Adipose tissue (tissue), 3 donors: ENCODE results near the gene OR5AR1. TPM values are rescaled to one million over a fixed set of nuclear protein-coding genes. Genes with fewer than 3 reads are reported as not detected.
"Not testable (repeated sequence)": the region's sequence is repeated elsewhere in the genome, so short reads cannot be mapped to it uniquely, and the experiment has no call there.

Experiments
- H3K27ac ChIP-seq: one replicate; pipeline ENCODE4 v1.5.1; 2013; ENCODE audit warnings: low read depth, low read length
- WGBS, 3 donors: extraction: QIAGEN DNeasy Blood & Tissue Kit; methylation state at CpG; one replicate each; pipeline ENCODE4 v1.1.7; 2013; 5-methylcytosine and 5-hydroxymethylcytosine counted together
- polyA plus RNA-seq, 3 donors: library from polyadenylated mRNA; stranded (reverse); fragments of 200-250 nt; gene quantifications; one replicate each; pipeline ENCODE4 v1.2.3, GENCODE V29; 2013
- donor health status: healthy with polysubstance abuse.
- donor health status: Bipolar disorder and iron deficiency.
- donor health status: healthy.

Gene OR5AR1
- not detected for polyA plus RNA-seq

DNA sequence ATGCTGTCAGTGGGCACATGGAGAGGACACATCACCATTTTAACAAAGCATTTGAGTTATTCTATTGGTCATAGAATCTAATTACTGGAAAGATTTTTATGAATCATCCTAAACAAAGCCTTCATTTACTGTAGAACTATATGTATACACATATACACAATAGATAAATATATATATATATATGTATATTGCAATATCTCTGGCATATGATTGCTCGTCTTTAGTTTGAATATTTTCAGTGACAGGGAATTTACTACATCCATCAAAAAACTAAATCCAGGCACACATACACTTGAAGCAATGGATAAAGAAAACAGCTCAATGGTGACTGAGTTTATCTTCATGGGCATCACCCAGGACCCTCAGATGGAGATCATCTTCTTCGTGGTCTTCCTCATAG is at the start of gene OR5AR1:
Gene OR5AR1, plus strand, starts transcription at position 301 of the 400 bp plus-strand sequence. Its CDS starts 0 bp downstream, at position 301.
- WGBS, 3 donors, result 70 to 75% (median 72%) methylated on average over 2 of the region's 2 CpGs
- no peak within 1 kb of the TSS for H3K27ac ChIP-seq

DNA sequence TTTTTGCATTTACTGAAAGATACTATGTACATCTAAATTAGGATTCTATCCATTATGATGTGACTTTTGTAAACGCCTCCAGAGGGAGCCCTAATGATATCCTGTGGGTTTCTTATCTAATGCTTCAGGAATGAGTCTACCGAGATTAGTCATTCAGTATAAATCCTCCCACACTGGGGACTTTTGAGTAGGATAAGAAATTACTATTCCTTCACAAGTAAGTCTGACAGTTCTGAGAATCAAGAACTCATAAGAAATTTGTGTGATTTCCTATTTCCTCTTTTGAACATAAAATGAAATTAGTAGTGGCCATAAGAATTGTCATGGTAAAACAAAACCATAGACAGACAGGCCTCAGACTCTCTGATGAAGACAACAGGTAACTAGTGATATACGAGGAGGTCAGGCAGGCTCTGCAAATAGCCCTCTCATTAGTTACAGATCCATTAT is 38.8 kb upstream of the OR5AR1 start:
- 3 to 8% (median 5%) methylated on average over 3 of the region's 3 CpGs for WGBS, 3 donors
- H3K27ac ChIP-seq, result no peak overlapping the region

DNA sequence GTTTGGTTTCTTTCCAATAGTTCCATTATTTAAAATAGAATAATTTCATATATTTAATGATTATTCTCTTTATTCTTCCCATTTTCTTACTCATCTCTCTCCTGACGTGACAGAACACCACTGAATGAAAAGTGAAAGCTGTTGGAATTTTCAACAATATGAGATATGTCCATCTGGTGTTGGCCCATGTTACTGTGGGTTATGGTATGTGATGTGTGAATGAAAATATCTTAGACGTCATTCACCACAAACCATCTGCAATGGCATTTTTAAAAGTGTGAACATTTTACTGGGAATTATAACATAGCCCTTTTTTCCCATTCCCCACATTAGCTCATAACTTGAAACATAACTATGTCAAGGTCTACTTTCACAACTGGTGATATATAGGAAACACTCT is 37.5 kb upstream of the OR5AR1 start:
- H3K27ac ChIP-seq, result no peak overlapping the region
- 45 to 60% (median 49%) methylated on average over 2 of the region's 2 CpGs for WGBS, 3 donors

DNA sequence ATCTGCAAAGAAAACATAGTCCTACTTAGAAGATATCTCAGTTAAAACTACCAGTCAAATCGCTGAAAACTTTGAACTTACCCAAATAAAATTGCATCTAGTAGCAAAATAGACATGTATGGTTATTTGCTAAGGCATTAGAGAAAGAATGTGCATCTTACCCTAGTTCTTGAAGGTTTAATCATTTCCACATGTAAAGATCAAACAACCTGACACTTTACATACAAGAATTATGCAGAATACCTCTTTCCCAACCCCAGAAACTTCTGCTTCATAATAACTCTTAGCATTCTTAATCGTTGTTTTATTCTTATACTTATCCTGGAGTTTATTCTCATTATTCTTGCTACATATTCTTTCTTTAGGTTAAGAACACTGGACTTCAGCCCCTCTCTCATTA is 31.2 kb upstream of the OR5AR1 start:
- H3K27ac ChIP-seq, result no peak overlapping the region
- 63 to 89% (median 83%) methylated on average over 2 of the region's 2 CpGs for WGBS, 3 donors

DNA sequence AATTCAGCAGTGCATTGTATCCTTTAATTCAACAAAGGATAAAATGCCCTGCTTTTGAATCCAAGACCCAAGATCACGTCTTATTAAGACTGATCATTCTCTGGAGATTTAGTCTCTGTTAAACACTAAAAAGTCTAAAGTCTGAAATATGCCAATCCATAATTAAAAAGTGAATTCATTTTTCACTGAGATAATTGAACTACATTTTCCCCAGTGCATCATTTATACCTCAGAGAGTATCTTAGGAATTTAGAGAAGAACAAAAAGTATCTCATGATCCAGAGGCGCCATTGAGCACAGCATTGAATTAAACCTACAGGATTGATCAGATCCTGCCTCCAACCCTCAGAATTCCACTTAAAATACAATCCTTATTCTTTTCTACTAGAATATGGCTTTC is 26.6 kb upstream of the OR5AR1 start:
- 70 to 78% (median 77%) methylated on average over 2 of the region's 2 CpGs for WGBS, 3 donors
- H3K27ac ChIP-seq, result no peak overlapping the region

DNA sequence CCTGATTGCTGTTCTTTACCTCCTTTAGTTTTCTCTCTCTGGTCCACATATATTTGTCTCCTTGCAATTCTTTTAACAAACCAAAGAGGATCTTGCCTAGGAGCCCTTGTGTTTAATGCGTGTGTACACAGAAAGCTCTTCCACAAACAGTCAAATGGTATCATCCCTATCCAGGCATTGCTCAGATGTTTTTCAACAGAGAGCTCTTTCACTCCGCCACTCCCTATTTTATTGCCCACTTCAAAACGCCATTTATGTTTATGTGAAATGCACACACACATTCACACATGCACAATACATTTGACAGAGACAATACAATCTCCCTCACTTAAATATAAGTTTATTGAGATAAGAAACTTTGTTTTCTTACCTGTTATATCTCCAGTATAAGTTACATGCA is 26.0 kb upstream of the OR5AR1 start:
- WGBS, 3 donors, result 63 to 77% (median 72%) methylated on average over 3 of the region's 3 CpGs
- no peak overlapping the region for H3K27ac ChIP-seq

DNA sequence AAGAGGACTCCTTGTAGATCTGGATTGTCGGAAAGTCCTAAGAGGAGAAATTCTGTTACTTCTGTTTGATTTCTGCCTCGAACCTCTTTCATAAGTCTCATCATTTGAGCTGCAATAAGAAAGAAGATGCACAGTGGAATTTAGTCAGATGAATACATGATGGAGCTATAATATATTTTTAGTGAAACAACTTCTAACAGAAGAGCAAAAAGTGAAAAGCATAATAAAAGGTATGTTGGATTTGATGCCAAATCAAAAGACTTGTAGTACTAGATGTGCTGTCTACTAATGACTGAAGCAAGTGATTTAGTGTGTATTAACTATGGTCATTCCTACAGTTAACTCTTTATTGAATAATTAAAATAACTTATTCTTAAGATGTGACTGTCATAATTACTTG is 21.1 kb upstream of the OR5AR1 start, which contains the start of gene OR5AP2:
Gene OR5AP2, minus strand, starts transcription at position 101 of the 400 bp plus-strand sequence. Its CDS starts 0 bp downstream, at position 101.
- WGBS, 3 donors, result 74 to 83% (median 75%) methylated on average over 2 of the region's 2 CpGs
- H3K27ac ChIP-seq, result no peak within 1 kb of the TSS

DNA sequence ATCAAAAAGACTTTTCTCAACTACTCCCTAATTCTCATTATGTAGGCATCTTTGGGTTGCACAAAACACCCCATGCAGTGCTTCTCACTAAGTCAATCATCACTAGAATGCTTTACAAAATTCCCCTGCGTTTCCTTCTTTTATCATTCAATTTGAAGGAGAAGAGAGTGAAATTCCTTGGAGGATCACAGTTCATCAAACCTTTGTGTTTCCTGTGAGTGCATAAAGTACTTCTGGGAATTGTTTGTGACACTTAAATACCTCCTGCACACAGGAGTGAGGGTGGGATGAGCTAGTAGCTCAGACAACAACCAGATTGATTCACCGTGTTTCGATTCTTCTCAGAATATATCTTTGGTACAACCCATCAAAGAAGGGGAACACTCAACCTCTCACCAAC is 3.7 kb upstream of the OR5AR1 start:
- H3K27ac ChIP-seq, result no peak overlapping the region
- 13 to 18% (median 18%) methylated on average over 3 of the region's 3 CpGs for WGBS, 3 donors

DNA sequence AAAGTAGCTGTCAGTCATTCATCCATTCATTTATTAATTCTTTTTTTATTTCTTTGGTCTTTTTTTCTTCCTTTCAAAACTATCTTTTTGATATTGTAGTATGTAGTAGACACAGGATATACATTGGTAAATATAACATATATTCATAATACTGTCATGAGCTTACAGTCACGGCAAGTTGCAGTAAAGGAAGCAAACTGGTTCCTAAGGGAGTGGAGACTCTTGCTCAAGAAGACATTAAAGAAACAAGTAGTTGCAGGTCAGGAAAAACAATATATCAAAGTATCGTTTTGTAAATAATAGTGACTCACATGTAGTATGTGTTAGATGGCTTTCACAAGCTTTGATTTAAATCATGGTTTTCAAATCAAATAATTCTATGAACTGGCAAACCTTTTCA is 7.5 kb downstream of the OR5AR1 start:
- WGBS, 3 donors, result 75 to 80% (median 79%) methylated on average over 2 of the region's 2 CpGs
- H3K27ac ChIP-seq, result no peak overlapping the region

DNA sequence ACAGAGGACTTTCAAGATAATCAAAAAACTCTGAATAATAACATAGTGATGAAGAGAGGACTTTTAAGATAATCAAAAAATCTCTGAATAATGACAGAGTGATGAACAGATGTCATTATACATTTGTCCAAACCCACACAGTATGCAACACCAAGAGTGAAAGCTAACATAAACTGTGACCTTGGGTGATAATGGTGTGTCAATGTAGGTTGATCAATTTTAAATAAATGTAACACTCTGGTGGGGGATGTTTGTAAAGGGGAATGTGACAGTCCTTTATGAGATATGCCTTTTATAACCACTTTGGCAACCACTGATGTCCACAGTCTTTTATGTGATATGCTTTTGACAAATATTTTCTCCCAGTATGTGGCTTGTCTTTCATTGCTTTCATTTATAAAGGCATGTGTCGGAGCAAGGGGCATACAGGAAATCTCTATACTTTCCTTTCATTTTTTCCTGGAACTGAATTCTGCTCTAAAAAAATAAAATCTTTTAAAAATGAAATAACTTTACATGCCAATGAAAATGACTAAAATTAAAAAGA is 25.1 kb downstream of the OR5AR1 start:
- WGBS, 3 donors, result 59 to 76% (median 65%) methylated on average over 1 of the region's 1 CpG
- H3K27ac ChIP-seq, result no peak overlapping the region

DNA sequence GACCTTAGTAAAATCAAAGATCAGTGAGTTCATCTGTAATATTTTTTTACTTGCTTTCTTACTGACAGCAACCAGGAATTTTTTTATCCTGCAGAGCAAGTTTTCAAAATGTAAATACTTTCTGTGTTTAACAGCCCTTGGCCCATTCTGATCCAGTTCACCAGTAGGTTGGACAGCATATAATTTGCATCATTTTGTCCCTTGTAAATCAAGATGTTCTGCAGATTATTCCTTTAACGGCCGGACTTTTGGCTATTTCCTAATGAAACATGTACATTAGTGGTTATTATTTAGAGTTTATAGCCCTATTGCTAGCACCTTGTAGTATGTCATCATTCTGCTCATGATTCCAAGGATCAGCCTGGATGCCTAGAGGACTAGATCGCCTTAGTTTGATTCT is 27.7 kb downstream of the OR5AR1 start:
- H3K27ac ChIP-seq, result not testable (repeated sequence)
- WGBS, 3 donors, result 78 to 92% (median 88%) methylated on average over 3 of the region's 3 CpGs

DNA sequence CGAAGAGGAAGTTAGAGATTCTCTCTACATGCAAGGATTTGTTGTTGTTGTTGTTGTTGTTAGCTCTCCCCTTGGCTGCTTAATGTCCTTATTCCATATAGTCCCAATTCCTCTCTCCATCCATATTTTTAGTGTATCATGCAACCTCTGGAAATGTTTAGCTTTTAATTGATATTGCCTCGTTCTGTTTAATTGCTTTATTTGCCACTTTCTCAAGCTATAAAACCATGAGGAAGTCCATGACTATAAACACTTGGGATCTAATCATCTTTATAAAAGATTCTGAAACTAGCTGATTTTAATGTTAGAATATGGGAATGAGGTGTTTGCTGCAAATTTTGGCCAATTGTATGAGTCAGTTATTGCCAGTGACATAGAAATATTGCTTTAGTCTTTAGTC is 29.9 kb downstream of the OR5AR1 start:
- 67 to 84% (median 81%) methylated on average over 2 of the region's 2 CpGs for WGBS, 3 donors

DNA sequence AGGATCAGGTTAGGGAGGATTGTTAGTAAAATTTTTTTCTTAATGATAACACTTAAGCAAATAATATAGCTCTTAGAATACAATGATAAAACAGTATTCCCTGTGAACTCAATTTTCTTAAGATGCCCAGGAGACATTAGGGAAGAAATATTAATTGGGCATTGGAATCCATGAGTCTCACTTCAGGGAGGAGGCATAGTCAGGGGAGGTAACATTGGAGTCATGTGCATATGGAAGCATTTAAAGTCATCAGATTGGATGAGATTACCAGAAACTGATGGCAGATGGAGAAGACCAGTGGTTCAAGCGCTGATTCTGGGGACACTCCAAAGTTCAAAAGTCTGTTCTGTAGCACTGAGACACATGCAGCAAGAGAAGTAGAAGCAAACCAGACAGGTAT is 35.3 kb downstream of the OR5AR1 start, which contains the start of gene OR9G1:
Gene OR9G1, plus strand, starts transcription at position 301 of the 400 bp plus-strand sequence. CDS start 1,293 bp downstream, outside the sequence.
- H3K27ac ChIP-seq, result no peak within 1 kb of the TSS
- 81 to 93% (median 89%) methylated on average over 1 of the region's 1 CpG for WGBS, 3 donors

More for the DNA sequence above, 29.9 kb downstream of the OR5AR1 start:
- H3K27ac ChIP-seq, result no peak overlapping the region

DNA sequence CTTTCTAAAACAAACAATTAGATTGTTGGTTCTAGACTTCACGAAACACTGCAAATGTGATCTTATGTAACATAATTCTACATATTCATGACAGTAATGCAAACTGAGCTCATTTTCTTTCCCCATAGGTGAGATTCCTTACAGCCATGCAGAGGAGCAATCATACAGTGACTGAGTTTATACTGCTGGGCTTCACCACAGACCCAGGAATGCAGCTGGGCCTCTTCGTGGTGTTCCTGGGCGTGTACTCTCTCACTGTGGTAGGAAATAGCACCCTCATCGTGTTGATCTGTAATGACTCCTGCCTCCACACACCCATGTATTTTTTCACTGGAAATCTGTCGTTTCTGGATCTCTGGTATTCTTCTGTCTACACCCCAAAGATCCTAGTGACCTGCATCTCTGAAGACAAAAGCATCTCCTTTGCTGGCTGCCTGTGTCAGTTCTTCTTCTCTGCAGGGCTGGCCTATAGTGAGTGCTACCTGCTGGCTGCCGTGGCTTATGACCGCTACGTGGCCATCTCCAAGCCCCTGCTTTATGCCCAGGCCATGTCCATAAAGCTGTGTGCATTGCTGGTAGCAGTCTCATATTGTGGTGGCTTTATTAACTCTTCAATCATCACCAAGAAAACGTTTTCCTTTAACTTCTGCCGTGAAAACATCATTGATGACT is 36.9 kb downstream of the OR5AR1 start:
- 52 to 60% (median 57%) methylated on average over 10 of the region's 10 CpGs for WGBS, 3 donors
- no peak overlapping the region for H3K27ac ChIP-seq

DNA sequence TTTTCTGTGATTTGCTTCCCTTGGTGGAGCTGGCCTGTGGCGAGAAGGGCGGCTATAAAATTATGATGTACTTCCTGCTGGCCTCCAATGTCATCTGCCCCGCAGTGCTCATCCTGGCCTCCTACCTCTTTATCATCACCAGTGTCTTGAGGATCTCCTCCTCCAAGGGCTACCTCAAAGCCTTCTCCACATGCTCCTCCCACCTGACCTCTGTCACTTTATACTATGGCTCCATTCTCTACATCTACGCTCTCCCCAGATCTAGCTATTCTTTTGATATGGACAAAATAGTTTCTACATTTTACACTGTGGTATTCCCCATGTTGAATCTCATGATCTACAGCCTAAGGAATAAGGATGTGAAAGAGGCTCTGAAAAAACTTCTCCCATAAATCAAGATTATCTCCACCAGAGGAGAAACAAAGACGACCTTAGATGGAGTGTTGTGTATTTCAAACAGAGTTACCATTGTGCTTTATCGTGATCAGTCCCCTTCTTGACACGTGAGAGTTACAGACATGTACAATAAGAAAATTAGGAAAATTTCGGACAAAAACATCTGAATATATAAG is 37.5 kb downstream of the OR5AR1 start:
- H3K27ac ChIP-seq, result no peak overlapping the region
- 57 to 68% (median 68%) methylated on average over 8 of the region's 8 CpGs for WGBS, 3 donors

DNA sequence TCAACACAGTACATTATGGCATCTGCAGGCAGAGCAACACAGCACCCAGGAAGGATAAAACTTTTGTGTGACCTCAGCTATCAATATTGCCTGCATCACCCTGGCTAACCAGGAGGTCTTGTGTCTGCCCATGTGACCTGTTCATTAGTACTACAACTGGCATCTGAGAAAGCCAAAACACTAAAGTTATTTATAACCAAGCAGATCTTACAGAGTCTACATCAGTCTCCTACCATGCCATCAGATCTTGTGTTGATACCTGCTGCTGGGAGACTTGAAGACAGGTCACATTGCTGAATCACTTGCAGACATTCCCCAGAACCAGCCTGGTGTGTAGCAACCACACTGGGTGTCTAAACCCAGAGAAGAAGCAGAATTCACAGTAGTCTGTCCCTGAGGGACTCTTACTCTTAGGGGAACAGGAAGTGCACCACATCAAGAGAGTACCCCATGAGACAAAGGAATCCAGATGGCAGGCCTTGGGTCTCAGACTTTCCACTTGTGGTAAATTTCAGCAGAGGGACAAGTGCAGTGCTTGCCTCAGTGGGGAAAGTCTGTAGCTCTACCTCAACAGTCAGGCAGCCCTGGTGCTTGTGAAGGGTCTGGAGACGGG is 42.4 kb downstream of the OR5AR1 start:
- no peak overlapping the region for H3K27ac ChIP-seq
- WGBS, 3 donors, result 45 to 66% (median 48%) methylated on average over 1 of the region's 1 CpG

DNA sequence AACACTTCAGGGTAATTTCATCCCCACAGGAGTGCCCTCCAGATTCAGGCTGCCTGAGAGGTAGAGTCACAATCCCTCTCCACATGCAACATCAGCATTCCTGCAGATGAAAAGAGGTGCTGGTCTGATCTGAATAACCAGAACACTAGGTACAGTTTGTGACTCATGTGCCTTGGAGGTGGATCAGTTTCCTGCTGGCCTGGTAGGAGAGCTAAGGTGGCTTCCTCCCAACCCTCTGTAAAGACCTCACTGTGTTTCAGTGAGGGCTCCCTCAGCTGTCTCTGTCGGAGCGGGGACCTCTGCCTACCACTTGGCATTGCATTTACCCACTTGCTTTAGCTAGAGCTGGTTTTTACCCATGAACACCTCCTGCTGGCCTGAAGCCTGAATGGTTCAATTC is 43.0 kb downstream of the OR5AR1 start:
- 81 to 89% (median 87%) methylated on average over 2 of the region's 2 CpGs for WGBS, 3 donors
- no peak overlapping the region for H3K27ac ChIP-seq

DNA sequence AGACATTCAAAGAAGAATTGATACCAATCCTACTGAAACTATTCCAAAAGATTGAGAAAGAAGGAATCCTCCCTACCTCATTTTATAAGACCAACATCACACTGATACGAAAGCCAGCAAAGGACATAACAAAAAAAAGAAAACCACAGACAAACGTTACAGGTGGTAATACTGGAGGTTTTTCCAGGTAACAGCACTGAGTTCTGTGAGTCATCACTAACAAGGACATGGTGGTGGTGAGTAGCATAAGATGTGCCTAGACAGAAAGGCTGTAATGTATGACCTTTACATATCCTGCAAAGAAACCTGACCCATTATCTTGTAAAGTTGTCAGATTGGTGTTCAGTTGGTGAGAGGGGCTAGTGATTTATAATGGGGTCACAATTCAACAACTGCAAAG is 50.7 kb downstream of the OR5AR1 start:
- no peak overlapping the region for H3K27ac ChIP-seq
- WGBS, 3 donors, result 67 to 70% (median 70%) methylated on average over 2 of the region's 2 CpGs
